GM15510 (cell line): ENCODE measurements around the gene SORCS2.

Experiments
- POLR2A ChIP-seq: IDR thresholded peaks from 3 replicates; pipeline ENCODE4 v1.6.1; 2011; ENCODE audit warnings: borderline replicate concordance; ENCODE audit not compliant: insufficient read length; ENCODE audit errors: extremely low read depth

The SORCS2 gene

GRCh38 chr4:7719354-7720174 is 527.2 kb downstream of the SORCS2 start:
- TF ChIP-seq POLR2A: no peak

GRCh38 chr4:7721984-7722551 is 529.7 kb downstream of the SORCS2 start:
- no peak for TF ChIP-seq POLR2A

DNA sequence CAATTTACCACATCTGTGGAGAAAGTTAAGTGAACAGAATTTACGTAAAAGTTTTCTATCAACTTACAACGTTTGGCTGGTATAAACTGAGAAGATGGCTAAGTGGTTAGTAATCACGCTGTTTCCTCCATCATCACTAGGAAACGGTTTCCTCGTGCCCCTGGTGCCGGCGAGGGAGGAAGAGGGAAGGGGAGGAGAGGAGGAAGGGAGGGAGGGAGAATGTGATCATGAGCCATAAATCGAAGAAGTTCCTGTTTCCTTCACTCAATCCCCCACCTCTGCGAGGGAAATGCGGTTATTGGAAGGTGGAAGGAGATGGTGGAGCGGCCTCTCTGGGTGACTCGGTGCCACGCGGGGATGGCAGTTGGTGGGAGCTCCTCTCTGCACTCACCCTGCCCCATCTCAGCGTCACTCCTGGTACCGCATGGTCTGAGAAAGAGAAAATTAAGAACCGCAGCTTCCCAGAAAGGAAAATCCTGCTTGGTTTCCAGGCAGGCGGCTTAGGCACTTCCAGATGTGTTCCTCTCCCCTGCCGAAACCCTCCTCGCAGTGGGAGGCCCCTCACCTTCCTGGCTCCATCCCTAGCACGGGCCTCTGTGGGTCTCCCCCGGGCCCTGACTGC is 530.5 kb downstream of the SORCS2 start:
- TF ChIP-seq POLR2A: no peak

GRCh38 chr4:7723625-7724024 is 531.3 kb downstream of the SORCS2 start:
- TF ChIP-seq POLR2A: no peak

- no peak for TF ChIP-seq POLR2A
Measured at GRCh38 chr4:7725951-7726350, 533.6 kb downstream of the SORCS2 start.

DNA sequence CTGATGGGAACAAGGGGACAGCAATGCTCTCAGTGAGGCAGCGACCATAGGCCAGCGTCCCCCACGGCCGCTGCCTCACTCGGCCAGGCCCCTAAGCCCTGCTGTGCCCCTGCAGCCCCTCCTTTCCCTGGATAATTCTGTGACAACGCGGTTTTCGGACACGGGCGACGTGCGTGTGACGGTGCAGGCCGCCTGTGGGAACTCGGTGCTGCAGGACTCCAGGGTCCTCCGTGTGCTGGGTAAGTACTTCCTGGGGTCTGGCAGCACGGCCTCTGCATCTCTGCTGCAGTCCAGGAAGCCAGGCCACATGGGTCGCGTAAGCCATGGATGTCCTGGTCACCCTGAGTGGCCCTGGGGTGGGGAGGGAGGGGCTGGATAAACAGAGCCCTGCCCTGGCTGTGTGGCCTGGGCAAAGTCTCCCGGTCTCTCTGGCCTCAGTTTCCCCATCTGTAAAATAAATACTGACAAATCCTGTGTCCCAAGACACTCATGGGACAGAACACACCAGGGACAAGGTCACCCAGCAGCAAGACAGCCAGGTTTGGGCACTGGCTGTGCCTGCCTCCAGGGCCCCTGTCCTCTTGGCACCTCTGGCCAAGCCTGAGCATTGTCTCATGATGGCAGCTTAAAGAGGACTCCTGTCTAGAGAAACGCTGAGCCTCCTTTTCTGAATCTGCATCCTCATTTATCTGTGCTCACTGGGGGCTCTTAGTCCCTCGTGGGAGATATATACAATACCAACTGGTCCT is 534.5 kb downstream of the SORCS2 start:
- no peak for TF ChIP-seq POLR2A

DNA sequence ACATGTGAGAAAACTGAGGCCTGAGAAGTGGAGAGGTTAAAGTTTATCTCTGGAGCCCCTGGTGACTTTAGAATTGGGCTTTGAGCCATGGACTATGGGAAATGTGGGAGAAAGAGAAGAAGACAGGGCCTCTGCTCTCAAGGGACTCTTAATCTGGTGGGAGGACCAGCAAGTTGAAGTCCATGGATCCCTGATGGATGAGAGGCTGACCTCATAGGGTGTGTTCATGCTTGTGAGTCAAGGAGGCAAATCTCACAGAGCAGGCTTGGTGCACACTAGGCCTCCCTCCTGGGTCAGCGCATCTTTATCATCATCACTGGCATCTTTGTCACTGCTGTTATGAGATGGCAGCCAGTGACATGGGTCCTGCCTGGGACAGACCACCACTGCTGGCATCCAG is 535.4 kb downstream of the SORCS2 start:
- TF ChIP-seq POLR2A: no peak

DNA sequence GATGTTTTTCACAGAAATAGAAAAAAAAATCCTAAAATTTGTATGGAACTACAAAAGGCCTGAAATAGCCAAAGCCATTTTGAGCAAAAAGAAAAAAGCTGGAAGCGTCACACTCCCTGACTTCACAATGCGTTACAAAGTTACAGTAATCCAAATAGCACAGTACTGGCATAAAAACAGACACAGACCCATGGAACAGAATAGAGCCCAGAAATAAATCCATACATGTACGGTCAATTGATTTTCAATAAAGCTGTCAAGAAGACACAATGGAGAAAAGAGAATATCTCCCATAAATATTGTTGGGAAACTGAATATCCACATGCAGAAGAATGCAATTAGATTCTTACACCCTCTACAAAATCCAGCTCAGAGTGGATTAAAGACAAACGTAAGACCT is 539.1 kb downstream of the SORCS2 start:
- no peak for TF ChIP-seq POLR2A

DNA sequence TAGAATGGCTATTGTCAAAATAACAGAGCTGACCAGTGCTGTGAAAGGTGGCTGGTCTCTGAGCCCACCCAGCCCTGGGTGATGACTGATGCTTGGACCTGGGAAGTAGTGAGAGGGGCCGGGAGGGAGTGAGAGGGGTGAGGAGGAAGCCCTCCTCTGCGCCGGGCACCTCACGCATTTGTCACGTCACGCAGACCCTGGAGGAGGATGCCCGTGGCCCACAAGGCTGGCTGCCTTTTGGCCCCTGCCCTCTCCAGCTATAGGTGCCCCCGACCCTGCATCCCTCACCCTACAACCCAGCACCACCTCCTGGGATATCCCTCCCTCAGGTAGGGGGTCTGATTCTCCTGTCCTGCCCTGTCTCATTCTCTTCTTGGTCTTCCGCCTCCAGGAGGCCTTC is 539.9 kb downstream of the SORCS2 start:
- TF ChIP-seq POLR2A: no peak

DNA sequence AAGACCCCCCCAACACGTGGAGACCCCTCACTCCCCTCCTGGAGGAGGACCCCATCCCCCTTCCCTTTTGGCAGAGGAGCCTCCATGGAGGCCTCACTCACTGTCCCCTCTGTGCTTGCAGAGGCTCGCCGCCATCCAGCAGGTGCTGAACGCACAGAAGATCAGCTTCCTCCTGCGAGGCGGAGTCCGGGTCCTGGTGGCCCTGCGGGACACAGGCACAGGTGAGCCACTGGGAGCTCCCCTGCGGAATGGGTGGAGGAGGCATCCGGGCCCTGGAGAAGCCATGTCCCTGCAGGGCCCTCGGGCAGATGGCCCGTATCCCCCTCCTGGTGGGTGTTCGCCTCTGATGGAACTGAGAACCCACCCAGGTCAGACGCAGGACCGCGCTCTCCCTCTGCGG is 540.9 kb downstream of the SORCS2 start:
- TF ChIP-seq POLR2A: no peak

- no peak for TF ChIP-seq POLR2A
Measured at GRCh38 chr4:7733801-7734650, 541.7 kb downstream of the SORCS2 start.

DNA sequence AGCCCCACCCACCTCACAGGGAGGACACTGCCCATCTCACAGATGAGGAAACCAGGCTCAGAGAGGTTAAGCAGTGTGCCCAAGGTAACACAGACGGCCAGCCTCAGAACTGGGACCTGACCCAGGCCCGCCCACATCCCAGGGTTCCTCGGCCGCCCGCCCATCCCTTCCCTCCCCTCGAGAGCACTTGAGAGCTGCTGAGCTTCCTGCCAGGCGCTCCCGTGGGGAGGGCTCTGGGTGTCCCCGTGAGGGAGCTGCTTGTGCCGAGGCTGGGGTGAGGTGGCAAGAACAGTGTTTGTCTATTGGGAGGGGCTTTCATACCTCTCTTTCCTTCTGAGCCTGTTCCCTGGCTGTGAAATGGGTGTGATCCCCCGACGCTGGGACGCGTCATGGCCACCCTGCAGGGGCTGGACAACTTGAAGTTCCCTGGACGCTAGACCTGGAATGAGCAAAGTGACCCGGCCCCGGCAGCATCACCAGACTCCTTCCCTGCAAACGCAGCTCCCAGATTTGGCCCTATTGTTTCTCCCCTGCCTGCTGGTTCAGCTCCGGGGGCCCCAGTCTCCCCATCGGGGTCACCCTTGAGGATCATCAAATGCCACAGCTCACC is 542.4 kb downstream of the SORCS2 start:
- TF ChIP-seq POLR2A: no peak

- no peak for TF ChIP-seq POLR2A
Measured at GRCh38 chr4:7735395-7735794, 543.1 kb downstream of the SORCS2 start.

- no peak for TF ChIP-seq POLR2A
Measured at GRCh38 chr4:7735961-7736360, 543.6 kb downstream of the SORCS2 start.
